Esophagus squamous epithelium (tissue), 5 donors: Measurements from ENCODE around the gene PGLYRP4. TPM values are rescaled to one million over a fixed set of nuclear protein-coding genes. Genes with fewer than 3 reads are reported as not detected.
A peak's percentile ranks its signal among the peaks of the same experiment; 100 is the strongest.
"Not testable (repeated sequence)": the region's sequence is repeated elsewhere in the genome, so short reads cannot be mapped to it uniquely, and the experiment has no call there.

Experiments
- DNase-seq: peaks from one replicate; lab custom pipeline; 2025; lab: John Stamatoyannopoulos, UW
- H3K27ac ChIP-seq, 4 donors: fragments of 200-600 bp; sonication (generic); one replicate each; pipeline ENCODE4 v1.5.1; 2016 to 2019; ENCODE audit warnings: mild to moderate bottlenecking in 1 of 4
- H3K27me3 ChIP-seq, 4 donors: fragments of 200-600 bp; sonication (generic); 1 replicate in 3 of 4; 2 replicates in 1 of 4; pipeline versions ENCODE4 v1.5.1 to v1.6.0; 2017 to 2021; ENCODE audit warnings: antibody characterized with exemption in 1 of 4
- H3K36me3 ChIP-seq, 3 donors: fragments of 200-600 bp; sonication (generic); one replicate each; pipeline ENCODE4 v1.5.1; 2016 to 2019
- H3K4me1 ChIP-seq, 3 donors: fragments of 200-600 bp; sonication (generic); one replicate each; pipeline ENCODE4 v1.5.1; 2017 to 2019
- H3K4me3 ChIP-seq, 4 donors: fragments of 200-600 bp; sonication (generic); 1 replicate in 3 of 4; 2 replicates in 1 of 4; pipeline ENCODE4 v1.5.1; 2016 to 2019; ENCODE audit warnings: mild to moderate bottlenecking in 2 of 4, moderate library complexity in 1 of 4
- H3K9me3 ChIP-seq, 3 donors: fragments of 200-600 bp; sonication (generic); one replicate each; pipeline ENCODE4 v1.5.1; 2016 to 2019
- CTCF ChIP-seq, 6 experiments: fragments of 450-650 bp in 4 of 6; fragments of 200-600 bp in 2 of 6; sonication (generic) in 2 of 6; IDR thresholded peaks; one replicate each; pipeline ENCODE4 v1.5.1; 2016 to 2019; ENCODE audit warnings: antibody characterized with exemption in 6 of 6, mild to moderate bottlenecking in 4 of 6, moderate library complexity in 4 of 6
- POLR2A ChIP-seq, 4 donors: fragments of 450-650 bp; IDR thresholded peaks; one replicate each; pipeline ENCODE4 v1.6.1; 2017; ENCODE audit warnings: antibody characterized with exemption in 4 of 4, mild to moderate bottlenecking in 4 of 4, moderate library complexity in 3 of 4
- WGBS, 2 donors: methylation state at CpG; one replicate each; pipeline ENCODE4 v1.1.5; 2018; 5-methylcytosine and 5-hydroxymethylcytosine counted together
- intact Hi-C: fragments of 100-400 bp; cut with DNase I; formaldehyde crosslinking; loops from one replicate; pipeline ENCODE4 v1.15.0; 2022
- total RNA-seq, 4 donors: library from RNA; depleted of rRNA; stranded (reverse); fragments of >200 nt; gene quantifications; one replicate each; pipeline ENCODE4 v1.1.0, GENCODE V29; 2016
- donor health status: DM: yes; HTN: yes; CAD: no.

PGLYRP4 gene
- total RNA-seq, 4 donors from 2014 or later = 4.2 to 15.1 (median 6.9) TPM

- Histone ChIP-seq H3K36me3 (no peaks in the 10 kb centered on the region), H3K9me3 (no peaks in the 10 kb centered on the region), H3K4me1 (peaks cover 2 to 55% (median 11%) of the 10 kb centered on the region in 3 donors), H3K27ac (peak overlapping the region in 3 of 4 donors; percentile 24 to 79 (median 36)), H3K4me3 (no peak overlapping the region), H3K27me3 (peaks cover 0 to 78% (median 0%) of the 10 kb centered on the region in 4 donors)
- 48 to 61% methylated on average over 7 to 11 of the region's 17 CpGs for WGBS, 2 donors
- TF ChIP-seq POLR2A (IDR thresholded peaks at IDR 0.05) = no peak
- TF ChIP-seq CTCF (IDR thresholded peaks at IDR 0.05) = no peak
- intact Hi-C loops = no loop called here
- no peak for DNase-seq
Measured at GRCh38 chr1:153349363-153350320, 1.0 kb upstream of the PGLYRP4 start.

GRCh38 chr1:153347856-153348255, 785 bp downstream of the PGLYRP4 start:
- no peaks in the 10 kb centered on the region for H3K9me3 ChIP-seq
- peak overlapping the region in 3 of 4 donors; percentile 56 to 79 (median 68) for H3K27ac ChIP-seq
- intact Hi-C loops = no loop called here
- H3K27me3 ChIP-seq = peaks cover 0 to 71% (median 0%) of the 10 kb centered on the region in 4 donors
- H3K36me3 ChIP-seq = no peaks in the 10 kb centered on the region
- TF ChIP-seq POLR2A (IDR thresholded peaks at IDR 0.05) (no peak), CTCF (IDR thresholded peaks at IDR 0.05) (no peak)
- no peak for DNase-seq
- H3K4me1 ChIP-seq = peaks cover 8 to 73% (median 16%) of the 10 kb centered on the region in 3 donors
- H3K4me3 ChIP-seq = peak overlapping the region in 1 of 4 donors; percentile 1
- WGBS, 2 donors = 59 to 90% methylated on average over 2 to 7 of the region's 7 CpGs

GRCh38 chr1:153347049-153347448, 1.6 kb downstream of the PGLYRP4 start:
- DNase-seq, H3K9me3 ChIP-seq, H3K27ac ChIP-seq, H3K36me3 ChIP-seq, intact Hi-C loops, H3K4me3 ChIP-seq: not testable (repeated sequence)
- Histone ChIP-seq H3K4me1 (peaks cover 8 to 75% (median 16%) of the 10 kb centered on the region in 3 donors), H3K27me3 (peaks cover 0 to 66% (median 0%) of the 10 kb centered on the region in 4 donors)
- 73 to 87% methylated on average over 14 of the region's 14 CpGs for WGBS, 2 donors

GRCh38 chr1:153346077-153346723, 2.4 kb downstream of the PGLYRP4 start:
- intact Hi-C loops = no loop called here
- H3K4me3 ChIP-seq = no peak overlapping the region
- H3K27me3 ChIP-seq = peaks cover 0 to 57% (median 0%) of the 10 kb centered on the region in 4 donors
- peaks cover 8 to 75% (median 16%) of the 10 kb centered on the region in 3 donors for H3K4me1 ChIP-seq
- peaks cover 0 to 5% (median 0%) of the 10 kb centered on the region in 3 donors for H3K36me3 ChIP-seq
- WGBS, 2 donors = 35 to 44% methylated on average over 6 of the region's 6 CpGs
- no peak for DNase-seq
- no peaks in the 10 kb centered on the region for H3K9me3 ChIP-seq
- no peak for TF ChIP-seq CTCF (IDR thresholded peaks at IDR 0.05)
- no peak for TF ChIP-seq POLR2A (IDR thresholded peaks at IDR 0.05)
- no peak overlapping the region for H3K27ac ChIP-seq

- H3K27ac ChIP-seq = no peak overlapping the region
- H3K4me1 ChIP-seq = peaks cover 8 to 75% (median 16%) of the 10 kb centered on the region in 3 donors
- intact Hi-C loops = no loop called here
- no peak for DNase-seq
- H3K36me3 ChIP-seq = peaks cover 0 to 7% (median 0%) of the 10 kb centered on the region in 3 donors
- no peak overlapping the region for H3K4me3 ChIP-seq
- peaks cover 0 to 51% (median 0%) of the 10 kb centered on the region in 4 donors for H3K27me3 ChIP-seq
- no peaks in the 10 kb centered on the region for H3K9me3 ChIP-seq
- WGBS, 2 donors = 76 to 78% methylated on average over 9 to 12 of the region's 14 CpGs
- no peak for TF ChIP-seq POLR2A (IDR thresholded peaks at IDR 0.05)
- no peak for TF ChIP-seq CTCF (IDR thresholded peaks at IDR 0.05)
Measured at GRCh38 chr1:153345187-153346076, 3.2 kb downstream of the PGLYRP4 start.
